ENCODE data around the gene FCGBP.
"Not testable (repeated sequence)": the region's sequence is repeated elsewhere in the genome, so short reads cannot be mapped to it uniquely, and the experiment has no call there.

The FCGBP gene

DNA sequence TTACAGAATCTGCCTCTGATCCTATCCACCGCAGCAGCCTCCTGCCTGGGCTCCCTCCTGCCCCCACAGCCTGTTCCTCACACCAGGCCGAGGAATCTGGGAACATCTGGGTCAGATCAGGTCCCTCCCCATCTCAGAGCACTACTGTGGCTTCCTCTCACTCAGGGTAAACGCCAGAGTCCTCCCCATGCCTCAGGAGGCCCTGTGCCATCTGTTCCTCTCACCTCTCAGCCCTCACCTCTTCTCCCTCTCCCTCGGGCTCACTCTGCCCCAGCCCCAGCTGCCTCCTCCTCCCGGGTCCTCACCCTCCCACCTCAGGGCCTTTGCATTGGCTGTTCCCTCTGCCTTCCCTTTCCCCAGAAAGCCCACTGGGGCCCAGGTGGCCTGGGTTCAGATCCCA, 18.2 kb downstream of the FCGBP start:
- DNase-seq = no peak

DNA sequence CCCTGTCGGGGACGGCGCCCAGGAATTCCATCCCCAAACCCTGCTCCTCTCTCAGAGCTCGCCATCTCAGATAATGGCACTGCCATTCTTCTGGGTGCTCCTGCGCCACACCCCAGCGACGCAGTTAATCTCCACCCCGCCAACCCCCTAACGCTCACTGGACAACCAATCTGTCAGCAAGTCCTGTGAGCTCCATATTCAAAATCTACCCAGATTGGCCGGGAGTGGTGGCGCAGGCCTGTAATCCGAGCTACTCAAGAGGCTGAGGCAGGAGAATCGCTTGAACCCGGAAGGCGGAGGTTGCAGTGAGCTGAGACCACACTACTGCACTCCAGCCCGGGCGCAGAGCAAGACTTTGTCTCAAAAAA, 18.6 kb downstream of the FCGBP start:
- no peak for DNase-seq

DNA sequence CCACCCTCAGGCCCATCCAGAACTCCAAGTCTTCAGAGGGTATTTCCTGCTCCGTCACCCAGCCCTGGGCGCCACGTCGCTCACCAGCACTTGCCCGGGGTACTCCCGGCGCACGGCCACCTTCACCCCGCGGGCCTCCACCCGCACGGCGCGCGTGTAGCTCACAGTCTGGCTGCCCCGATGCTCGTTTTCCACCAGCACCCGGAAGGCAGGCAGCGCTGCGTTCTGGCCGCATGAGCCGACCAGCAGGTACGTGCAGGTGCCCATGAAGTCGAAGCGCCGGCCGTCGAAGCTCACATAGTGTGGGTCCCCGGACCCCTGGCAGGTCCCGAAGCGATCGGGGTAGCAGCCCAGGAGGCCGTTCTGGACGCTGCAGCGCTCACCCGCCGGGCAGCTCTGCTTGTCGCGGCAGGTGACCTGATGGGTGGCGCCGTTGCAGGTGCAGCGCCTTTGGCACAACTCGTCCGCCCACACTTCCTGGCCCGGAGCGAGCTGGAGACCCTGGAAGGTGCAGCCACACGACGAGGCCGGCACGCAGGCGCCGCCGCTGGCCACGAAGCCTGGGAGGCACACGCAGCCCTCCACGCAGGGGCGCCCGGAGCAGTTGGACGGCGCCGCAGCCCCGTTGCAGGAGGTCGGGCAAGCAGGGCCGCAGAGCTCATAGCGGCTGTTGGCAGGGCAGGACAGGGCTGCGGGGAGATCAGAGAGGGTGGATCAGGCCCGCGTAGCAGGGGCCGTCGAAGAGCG, 19.2 kb downstream of the FCGBP start:
- no peak for DNase-seq

DNA sequence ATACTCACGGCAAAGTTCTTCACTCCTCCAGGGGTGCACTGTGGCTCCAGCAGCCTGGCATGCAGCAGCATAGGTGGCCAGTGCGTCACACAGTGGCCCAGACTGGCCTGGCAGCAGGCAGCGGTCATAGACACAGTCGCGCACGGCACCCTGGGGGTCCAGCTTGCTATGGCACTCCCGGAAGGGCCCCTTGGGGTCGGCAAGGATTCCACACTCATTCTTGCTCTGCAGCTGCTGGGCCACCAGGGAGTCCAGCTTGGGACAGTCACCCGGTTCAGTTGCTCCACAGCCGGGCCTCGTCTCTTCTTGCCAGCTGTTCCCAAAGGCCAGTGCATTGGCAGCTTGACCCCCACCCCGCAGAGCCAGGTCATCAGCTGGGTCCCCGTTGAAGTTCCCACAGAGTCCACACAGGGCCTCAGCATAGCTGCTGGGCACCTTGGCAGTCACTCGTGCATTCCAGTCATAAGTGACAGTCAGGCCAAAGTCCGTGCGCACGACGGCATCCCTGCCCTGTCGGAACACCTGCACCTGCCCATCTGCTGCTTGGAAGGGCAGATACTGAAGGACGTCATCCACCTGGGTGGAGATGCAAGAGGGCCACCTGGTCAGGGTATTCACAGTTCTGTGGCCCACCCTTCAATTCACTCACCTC, 20.6 kb downstream of the FCGBP start:
- DNase-seq = no peak

DNA sequence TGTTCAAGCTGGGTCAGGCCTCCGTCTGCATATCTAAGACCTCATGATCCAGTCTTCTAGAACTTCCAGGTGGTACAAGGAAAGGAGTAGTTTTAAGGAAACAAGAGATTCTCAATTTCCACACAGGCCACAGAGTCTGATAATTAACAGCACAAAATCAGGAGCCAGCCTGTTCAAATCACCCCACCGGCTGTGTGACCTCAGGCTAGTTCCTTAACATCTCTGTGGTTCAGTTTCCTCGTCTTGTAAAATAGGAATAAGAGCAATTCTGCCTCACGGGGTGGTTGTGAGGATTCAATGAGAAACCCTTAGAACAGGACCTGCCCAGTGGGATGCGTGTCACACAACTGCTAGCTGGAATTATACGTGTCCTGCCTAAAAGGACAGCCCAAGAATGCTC, 25.6 kb downstream of the FCGBP start:
- no peak for DNase-seq

DNA sequence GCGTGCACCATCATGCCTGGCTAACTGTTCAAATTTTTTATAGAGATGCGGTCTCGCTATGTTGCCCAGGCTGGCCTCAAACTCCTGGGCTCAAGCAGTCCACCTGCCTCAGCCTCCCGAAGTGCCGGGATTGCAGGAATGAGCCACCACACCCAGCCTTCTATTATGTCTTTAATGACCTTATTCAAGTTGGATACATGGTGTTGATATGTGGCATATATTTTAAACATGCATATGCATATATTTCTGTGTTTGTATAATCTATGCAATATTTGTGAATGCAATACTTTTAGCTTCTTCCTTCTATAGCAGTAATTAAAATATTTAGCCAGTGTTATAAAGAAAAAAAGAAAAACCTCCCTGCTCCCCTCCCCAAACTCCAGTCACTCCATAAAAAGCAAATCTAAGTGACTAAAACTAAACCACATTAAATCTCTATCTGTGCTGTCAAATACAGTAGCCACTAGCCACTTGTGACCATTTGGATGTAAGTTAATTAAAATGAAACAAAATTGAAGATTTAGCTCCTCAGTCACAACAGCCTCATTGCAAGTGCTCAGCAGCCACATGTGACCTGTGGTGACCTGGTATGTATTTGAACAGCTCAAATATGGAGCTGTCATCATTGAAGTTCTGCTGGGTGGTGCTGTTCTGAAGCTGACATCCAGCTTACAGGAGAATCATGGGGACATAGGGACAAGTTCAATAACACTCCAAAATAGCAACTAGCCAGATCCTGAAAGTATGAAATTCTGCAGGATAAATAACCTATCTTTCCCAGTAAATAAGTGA, 27.4 kb downstream of the FCGBP start:
- no peak for DNase-seq

DNA sequence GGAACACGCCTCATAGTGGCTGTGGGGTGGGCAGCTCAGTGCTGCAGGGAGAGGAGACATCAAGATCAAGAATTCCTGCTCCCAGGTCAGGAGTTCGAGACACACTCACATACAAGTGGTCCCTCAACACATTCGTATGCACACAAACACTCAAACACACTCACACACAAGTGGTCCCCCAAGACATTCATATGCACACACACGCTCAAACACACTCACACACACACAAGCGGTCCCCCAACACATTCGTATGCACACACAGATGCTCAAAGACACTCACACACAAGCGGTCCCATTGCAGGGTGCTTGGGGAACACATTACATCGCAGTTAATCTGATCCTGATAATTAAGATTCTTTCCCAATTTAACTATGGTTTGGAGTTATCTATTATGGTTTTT, 28.2 kb downstream of the FCGBP start:
- DNase-seq = no peak

DNA sequence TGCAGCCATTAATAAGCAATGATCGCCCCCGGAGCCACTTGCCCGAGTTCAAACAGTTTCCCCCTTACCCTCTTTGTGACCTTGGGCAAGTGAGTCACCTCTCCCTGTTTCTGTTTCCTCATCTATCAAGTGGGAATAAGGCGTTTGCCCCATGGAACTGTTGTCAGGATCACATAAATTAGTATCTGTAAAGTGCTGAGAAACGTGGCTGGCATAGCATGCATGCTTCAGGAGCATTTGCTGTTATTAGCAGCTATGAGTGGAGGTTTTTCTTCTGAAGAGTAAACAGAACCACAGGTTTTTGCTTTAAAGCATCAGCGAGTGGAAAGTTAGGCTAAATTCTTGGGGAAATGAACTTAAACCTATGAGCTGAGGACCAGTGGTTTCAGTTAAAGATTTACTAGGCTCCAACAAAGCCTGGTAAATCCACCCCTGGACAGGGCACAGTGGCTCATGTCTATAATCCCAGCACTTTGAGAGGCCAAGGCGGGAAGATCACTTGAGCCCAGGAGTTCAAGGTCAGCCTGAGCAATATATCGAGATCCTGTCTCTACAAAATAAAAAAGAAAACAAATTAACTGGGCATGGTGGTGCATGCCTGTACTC, 30.8 kb downstream of the FCGBP start:
- not testable (repeated sequence) for DNase-seq

DNA sequence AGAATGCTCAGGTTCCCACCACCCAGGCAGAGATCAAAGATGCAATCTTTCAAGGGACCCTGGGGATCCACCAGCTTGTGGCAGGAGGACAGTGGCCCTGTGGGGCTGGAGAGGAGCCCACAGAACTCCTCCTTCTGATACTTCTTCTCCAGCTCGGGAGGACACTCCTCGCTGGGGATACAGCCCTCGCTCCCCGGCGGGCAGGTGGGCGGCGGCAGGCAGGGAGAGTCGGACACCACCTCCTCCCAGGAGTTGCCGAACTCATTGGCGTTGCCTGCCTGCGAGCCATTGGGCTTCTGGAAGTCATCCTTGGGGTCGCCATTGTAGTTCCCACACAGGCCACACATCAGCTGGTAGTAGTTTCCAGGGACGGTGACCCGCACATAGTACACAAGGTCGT, 32.1 kb downstream of the FCGBP start:
- not testable (repeated sequence) for DNase-seq

DNA sequence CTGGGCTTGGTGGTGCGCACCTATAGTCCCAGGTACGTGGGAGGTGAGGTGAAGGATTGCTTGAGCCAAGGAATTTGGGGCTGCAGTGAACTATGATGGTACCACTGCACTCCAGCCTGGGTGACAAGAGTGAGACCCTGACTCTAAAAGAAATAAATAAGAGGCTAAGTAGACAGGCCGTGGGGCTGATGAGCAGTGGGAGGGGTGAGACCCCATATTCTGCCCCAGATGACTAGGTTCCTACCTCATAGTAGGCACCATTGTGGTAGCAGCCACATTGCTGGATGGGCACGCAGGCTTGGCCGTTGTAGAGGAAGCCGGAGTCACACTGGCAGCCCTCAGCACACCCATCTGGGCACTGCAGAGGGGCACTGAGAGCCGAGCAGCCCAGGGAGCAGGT, 32.8 kb downstream of the FCGBP start:
- DNase-seq = not testable (repeated sequence)

DNA sequence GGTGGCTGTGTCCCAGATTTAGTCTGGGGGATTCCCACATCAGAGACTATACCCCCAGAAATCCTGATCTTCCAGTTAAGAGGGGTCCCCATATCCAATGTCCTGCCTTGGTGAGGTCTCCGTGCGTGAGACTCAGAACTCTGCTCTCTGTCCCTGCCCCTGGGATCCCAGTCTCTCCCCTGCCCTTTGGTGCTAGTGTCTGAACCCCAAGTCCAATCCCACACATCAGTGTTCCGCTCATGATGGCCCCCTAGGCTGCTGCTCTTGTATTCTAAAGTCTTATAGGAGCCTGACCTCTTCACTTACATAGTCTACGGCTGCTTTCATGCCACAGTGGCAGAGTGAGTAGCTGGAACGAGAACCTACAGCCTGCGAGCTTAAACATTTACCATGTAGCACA, 35.6 kb downstream of the FCGBP start:
- not testable (repeated sequence) for DNase-seq

DNA sequence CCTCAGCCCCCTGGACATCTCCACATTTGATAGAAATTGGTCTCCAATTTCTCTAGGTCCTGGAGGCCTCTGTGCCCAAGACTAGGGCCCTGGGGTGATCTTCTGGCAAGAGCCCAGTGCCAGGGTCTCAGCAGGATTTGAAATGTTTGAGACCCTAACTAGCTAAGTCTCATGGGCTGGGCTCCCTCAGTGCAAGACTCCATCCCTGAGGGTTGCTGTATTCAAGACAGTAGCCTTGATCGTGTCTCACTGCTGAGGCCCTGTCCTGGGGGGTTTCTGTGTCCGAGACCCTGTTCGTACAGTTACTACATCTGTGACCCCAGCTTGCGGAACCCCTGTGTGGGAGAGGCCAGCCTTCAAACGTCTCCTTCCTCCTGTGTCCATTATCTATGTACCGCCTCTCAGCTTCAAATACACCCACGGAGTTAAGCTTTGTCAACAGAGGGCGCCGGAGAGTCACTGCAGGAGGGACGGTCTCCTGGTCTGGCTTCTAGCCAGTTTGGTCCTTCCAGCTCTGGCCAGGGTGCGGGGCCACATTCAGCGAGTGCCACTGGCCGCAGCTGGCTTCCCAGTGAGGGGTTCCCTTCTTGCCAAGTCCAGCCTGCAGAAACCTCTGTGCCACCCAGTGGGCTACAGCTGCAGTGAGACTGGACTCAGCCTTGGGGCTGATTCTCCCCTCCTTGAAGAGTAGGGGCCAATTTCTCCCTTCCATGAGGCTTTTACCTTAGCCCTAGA, 36.8 kb downstream of the FCGBP start:
- peak; percentile 45 for DNase-seq

DNA sequence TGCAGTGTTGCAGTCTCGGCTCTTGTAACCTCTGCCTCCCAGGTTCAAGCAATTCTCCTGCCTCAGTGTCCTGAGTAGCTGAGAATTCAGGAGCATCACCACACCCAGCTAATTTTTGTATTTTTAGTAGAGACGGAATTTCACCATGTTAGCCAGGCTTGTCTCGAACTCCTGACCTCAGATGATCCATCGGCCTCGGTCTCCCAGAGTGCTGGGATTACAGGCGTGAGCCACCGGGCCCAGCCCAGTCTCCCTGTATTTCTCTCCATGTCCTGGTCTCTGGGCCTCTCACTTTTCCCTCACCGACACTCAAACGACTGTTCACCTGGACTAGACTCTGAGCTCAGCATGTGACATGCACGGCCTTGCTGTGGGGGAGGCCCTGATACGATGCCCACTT, 39.3 kb downstream of the FCGBP start:
- not testable (repeated sequence) for DNase-seq

DNA sequence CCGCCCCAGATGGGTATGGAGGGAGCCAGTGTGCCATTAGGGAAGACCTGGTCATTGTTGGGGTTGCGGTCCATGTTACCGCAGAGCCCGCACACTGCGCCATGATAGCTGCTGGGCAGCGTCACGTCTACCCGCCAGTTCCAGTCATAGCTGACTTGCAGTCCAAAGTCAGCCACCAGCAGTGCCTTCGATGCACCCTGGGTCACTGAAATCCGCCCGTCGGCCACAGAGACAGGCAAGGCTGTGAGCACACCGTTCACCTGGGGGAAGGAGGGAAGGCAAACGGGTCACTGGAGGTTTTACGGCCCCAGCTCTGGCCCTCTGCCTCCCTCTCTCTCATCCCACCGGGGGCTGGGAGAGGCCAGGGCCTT, 40.2 kb downstream of the FCGBP start:
- DNase-seq = not testable (repeated sequence)

DNA sequence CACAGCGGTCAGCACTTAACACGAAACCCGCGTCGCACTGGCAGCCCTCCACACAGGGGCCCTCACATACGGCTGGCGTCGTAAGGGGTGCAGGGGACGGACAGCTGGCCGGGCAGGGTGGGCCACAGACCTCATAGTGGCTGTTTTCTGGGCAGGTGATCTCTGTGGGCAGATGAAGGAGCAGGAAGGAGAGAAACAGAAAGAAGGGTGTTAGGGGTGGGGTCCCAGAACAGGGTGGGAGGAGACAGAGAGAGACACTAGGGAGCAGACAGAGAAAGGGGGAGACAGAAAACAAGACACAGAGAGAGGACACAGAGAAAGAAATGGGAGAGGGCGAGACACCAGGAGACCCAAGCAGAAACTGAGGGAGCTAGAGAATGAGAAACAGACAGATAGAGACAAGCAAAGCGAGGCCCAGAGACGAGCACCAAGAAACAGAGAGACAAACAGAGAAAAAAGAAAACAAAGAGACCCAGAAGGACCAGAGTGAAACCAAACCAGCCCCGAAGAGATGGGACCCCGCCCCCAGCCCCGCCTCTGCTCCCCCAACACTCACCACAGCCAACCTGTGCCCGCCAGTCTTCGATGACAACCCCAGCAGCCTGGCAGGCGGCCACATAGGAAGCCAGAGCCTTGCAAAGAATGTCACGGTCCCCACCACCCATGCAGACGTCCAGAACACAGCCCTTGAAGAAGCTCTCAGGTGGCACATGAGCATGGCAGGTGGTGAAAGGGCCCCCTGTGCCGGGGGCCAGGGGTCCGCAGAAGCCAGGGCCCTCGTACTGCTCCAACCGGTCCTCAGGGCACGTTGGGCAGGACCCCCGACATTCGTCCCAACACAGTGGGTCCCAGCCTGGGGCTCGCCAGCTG, 40.8 kb downstream of the FCGBP start:
- DNase-seq = peak; percentile 46

DNA sequence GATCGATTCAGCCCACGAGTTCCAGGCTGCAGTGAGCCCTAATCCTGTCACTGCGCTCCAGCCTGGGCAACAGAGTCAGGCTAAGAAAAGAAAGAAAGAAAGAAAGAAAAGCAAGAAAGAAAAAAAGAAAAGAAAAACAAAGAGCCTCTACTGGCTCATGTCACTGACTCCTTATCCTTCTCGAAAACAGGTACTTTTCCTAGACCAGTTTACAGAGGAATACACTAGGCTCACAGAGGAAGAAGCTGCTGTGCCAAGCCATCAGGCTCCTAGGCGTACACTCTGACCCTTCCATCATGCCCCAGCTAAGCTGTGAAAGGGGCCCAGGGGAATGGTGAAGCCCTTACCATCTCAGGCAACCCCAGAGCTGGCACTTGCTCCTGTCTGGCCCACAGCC, 41.9 kb downstream of the FCGBP start:
- DNase-seq = not testable (repeated sequence)

DNA sequence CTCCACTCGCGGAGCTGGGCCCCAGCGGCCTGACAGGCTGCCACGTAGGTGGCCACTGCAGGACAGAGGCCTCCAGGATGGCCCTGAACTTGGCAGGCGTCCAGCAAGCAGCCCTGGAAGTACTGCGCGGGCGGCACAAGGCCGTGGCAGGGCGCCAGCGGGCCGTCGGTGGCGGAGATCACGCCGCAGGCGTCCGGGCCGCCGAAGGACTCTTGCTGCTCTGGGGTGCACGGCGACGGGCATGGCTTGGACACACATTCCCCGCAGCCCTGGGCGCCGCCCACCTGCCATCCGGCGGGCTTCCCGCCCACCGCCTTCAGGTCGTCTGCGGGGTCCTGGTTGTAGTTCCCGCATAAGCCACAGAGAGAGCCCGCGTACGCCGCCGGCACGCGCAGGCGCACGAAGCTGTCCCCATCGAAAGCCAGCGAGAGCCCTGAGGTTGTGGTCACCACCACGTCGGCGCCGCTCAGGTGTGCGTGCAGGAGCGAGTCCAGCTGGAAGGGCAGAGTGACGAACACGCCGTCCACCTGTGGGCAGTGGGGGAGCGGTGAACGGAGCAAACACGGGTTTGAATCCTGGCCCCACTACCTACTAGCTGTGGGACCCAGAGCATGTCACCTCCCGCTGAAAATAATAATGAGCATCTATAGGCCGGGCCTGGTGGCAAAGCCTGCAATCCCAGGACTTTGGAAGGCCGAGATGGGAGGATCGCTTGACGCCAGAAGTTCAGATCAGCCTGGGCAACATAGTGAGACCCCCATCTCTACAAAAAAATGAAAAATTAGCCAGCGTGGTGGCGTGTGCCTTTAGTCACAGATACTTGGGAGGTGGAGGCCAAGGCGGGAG, 42.6 kb downstream of the FCGBP start:
- peak; percentile 48 for DNase-seq

DNA sequence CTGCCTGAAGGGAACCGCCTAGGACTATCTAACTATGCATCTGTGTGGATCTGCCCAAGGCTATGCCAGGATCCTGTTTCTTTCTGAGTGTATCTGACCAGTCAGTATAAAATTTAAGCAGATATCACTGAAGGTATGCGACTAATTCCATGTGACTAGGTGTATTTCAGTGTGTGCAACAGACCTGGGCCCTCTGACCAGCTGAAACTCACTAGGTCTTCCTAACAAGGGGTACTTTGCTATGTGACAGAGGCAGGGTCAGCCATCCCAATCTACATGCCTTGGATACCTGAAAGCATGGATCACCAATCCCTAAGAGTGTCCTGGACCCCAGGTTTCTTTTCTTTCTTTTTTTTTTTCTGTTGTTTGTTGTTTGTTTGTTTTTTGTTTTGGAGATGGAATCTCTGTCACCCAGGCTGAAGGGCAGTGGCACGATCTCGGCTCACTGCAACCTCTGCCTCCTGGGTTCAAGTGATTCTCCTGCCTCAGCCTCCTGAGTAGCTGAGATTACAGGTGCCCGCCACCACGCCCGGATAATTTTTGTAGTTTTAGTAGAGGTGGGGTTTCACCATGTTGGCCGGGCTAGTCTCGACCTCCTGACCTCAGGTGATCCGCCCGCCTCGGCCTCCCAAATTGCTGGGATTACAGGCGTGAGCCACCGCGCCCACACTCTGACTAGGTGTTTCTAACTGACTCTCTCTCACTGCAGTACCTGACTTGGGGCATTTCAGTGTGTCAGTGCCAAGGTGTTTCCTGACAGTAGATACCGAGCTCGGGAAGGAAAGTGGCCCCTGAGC, 43.5 kb downstream of the FCGBP start:
- no peak for DNase-seq

DNA sequence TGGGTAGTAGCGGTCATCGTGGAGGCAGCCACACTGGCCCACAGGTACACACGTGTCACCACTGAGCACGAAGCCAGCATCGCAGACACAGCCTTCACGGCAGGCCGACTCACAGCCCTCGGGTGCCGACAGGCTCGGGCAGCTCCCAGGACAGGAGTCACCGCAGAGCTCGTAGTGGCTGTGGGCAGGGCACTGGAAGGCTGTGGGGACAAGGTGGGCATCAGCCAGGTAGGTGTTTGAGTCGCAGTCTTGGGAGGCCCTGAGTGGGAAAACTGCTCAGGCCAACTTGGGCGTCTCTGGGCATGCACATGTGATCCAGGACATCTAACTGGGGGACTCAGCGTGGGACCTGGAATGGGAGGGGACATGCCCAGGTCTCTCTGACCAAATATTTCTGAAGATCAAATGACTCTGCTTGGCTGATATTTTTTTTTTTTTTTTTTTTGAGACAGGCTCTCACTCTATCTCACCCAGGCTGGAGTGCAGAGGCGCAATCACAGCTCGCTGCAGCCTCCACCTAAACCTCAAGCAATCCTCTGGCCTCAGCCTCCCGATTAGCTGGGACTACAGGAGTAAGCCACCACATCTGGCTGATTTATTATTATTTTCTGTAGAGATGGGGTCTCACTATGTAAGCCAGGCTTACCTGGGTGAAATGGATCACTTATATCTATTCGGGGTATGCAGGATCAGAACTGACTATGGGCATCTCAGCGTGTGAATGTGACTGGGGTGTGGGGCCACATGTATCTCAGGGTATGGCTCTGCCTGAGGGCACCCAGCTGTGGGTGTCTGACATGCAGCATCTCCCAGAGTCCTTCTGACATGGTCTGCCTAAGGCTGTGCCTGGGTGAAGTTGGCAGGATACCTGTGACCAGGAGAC, 44.3 kb downstream of the FCGBP start:
- DNase-seq = not testable (repeated sequence)

All from right hindlimb (tissue), 1 donor.